ENCODE results near the gene AK5. TPM values are rescaled to one million over a fixed set of nuclear protein-coding genes. Genes with fewer than 3 reads are reported as not detected.

The AK5 gene
- total RNA-seq, 2 experiments from 2014 or later = 1.6 to 2.2 TPM

Other genes with a start within 250 kb of the AK5 start
- 10 to 100 TPM; 23.9 to 26.5 TPM for gene PIGK, start 62.6 kb upstream of the AK5 start, total RNA-seq